Activated T-cell treated with anti-CD3 and anti-CD28 coated beads, Interleukin-2, amount 50 U/mL, for 48 hours (primary cell): Measurements from ENCODE around the gene ZACN.

ENCODE experiments used
- DNase-seq, 2 experiments: peaks; one replicate each; pipeline ENCODE4 v3.0.0-alpha.2; 2020

ZACN gene

GRCh38 chr17:76104140-76104895, 25.3 kb downstream of the ZACN start:
- DNase-seq, result no peak

GRCh38 chr17:76104896-76105231, 25.9 kb downstream of the ZACN start:
- DNase-seq, result no peak

GRCh38 chr17:76106703-76107102, 27.7 kb downstream of the ZACN start:
- no peak for DNase-seq

- no peak for DNase-seq
These were observed 28.5 kb downstream of the ZACN start for GRCh38 chr17:76107509-76107908.

GRCh38 chr17:76111956-76112355, 33.0 kb downstream of the ZACN start:
- DNase-seq, result no peak

GRCh38 chr17:76115138-76115754, 36.3 kb downstream of the ZACN start:
- no peak for DNase-seq

GRCh38 chr17:76119409-76120371, 40.7 kb downstream of the ZACN start:
- DNase-seq, result no peak

GRCh38 chr17:76120658-76121008, 41.7 kb downstream of the ZACN start:
- no peak for DNase-seq

- peak in 1 of 2 experiments; percentile 55 for DNase-seq
These were observed 43.0 kb downstream of the ZACN start for GRCh38 chr17:76121932-76122430.

GRCh38 chr17:76122431-76123190, 43.6 kb downstream of the ZACN start:
- DNase-seq, result no peak

GRCh38 chr17:76123191-76123499, 44.2 kb downstream of the ZACN start:
- no peak for DNase-seq

- no peak for DNase-seq
These were observed 45.0 kb downstream of the ZACN start for GRCh38 chr17:76123749-76124581.

GRCh38 chr17:76124582-76125390, 45.8 kb downstream of the ZACN start:
- no peak for DNase-seq

- DNase-seq, result no peak
These were observed 46.4 kb downstream of the ZACN start for GRCh38 chr17:76125391-76125675.

- DNase-seq, result no peak
These were observed 46.9 kb downstream of the ZACN start for GRCh38 chr17:76125922-76126321.

- no peak for DNase-seq
These were observed 51.5 kb downstream of the ZACN start for GRCh38 chr17:76130473-76130872.

- no peak for DNase-seq
These were observed 52.2 kb downstream of the ZACN start for GRCh38 chr17:76131051-76131691.

GRCh38 chr17:76131692-76132573, 53.0 kb downstream of the ZACN start:
- DNase-seq, result no peak
